Measurements from ENCODE around the gene NANOGP8. TPM values are rescaled to one million over a fixed set of nuclear protein-coding genes. Genes with fewer than 3 reads are reported as not detected.

Gene NANOGP8
- total RNA-seq, 1 donor from 2014 or later: not detected

GRCh38 chr15:35123743-35124142 lies 38.6 kb upstream of the NANOGP8 start:
- no peak for DNase-seq
- intact Hi-C loops (cut with micrococcal nuclease): no loop called here

DNA sequence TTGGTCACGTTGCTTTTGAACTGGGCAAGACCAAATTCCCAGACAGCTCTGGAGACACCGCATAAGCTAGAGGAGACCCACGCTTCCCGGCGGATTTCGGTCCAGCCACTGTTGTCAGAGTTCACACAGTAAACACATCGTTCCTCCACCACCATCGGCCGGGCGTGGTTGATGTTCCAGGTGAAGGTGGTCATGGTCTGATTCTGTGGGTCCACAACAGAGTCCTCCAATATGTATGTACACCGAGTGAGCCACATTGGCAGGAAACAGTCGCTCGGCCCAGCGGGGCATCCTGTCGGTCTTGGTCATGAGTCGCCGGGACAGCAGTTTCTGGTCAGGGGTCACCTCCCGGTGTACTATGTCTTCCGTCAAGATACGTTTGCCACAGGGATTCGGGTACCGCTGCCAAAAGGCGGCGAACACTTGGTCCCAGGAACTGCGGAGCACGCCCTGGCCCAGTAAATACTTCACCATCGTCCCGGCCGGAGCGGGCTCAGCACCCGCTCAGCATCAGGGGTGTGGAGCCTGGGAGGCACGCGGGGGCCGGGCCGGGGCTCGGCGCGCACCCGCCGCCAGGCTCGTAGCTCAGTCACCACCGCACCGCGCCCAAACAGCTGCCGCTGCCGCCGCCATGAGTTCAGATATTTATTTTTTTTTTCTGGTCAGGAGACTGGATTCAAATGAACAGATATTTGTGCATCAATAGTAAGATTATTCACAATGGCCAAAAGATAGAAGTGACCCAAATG lies 36.7 kb upstream of the NANOGP8 start:
- intact Hi-C loops (cut with micrococcal nuclease): no loop called here
- H3K36me3 ChIP-seq: no peaks in the 10 kb centered on the region
- no peak for DNase-seq
- no peaks in the 10 kb centered on the region for H3K4me1 ChIP-seq
- H3K27me3 ChIP-seq (ENCODE audit: low read depth): no peaks in the 10 kb centered on the region
- no peaks in the 10 kb centered on the region for H3K9me3 ChIP-seq (replicated peaks)
- no peak overlapping the region for H3K27ac ChIP-seq (replicated peaks)
- no peak overlapping the region for H3K4me3 ChIP-seq
- TF ChIP-seq, protein P1, sequence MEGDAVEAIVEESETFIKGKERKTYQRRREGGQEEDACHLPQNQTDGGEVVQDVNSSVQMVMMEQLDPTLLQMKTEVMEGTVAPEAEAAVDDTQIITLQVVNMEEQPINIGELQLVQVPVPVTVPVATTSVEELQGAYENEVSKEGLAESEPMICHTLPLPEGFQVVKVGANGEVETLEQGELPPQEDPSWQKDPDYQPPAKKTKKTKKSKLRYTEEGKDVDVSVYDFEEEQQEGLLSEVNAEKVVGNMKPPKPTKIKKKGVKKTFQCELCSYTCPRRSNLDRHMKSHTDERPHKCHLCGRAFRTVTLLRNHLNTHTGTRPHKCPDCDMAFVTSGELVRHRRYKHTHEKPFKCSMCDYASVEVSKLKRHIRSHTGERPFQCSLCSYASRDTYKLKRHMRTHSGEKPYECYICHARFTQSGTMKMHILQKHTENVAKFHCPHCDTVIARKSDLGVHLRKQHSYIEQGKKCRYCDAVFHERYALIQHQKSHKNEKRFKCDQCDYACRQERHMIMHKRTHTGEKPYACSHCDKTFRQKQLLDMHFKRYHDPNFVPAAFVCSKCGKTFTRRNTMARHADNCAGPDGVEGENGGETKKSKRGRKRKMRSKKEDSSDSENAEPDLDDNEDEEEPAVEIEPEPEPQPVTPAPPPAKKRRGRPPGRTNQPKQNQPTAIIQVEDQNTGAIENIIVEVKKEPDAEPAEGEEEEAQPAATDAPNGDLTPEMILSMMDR (IDR thresholded peaks at IDR 0.05; ENCODE audit: borderline replicate concordance): no peak

More at GRCh38 chr15:35123743-35124142, 38.6 kb upstream of the NANOGP8 start:
- Histone ChIP-seq H3K9me3 (replicated peaks) (no peaks in the 10 kb centered on the region), H3K4me1 (no peaks in the 10 kb centered on the region), H3K4me3 (no peak overlapping the region), H3K27ac (replicated peaks) (no peak overlapping the region), H3K36me3 (no peaks in the 10 kb centered on the region), H3K27me3 (ENCODE audit: low read depth) (no peaks in the 10 kb centered on the region)
- TF ChIP-seq, protein P1 (IDR thresholded peaks at IDR 0.05; ENCODE audit: borderline replicate concordance): no peak

- TF ChIP-seq, protein P1 (IDR thresholded peaks at IDR 0.05; ENCODE audit: borderline replicate concordance): no peak
- no peak overlapping the region for H3K27ac ChIP-seq (replicated peaks)
- DNase-seq: no peak
- no peak overlapping the region for H3K4me3 ChIP-seq
- H3K36me3 ChIP-seq: no peaks in the 10 kb centered on the region
- H3K4me1 ChIP-seq: no peaks in the 10 kb centered on the region
- H3K9me3 ChIP-seq (replicated peaks): no peaks in the 10 kb centered on the region
- no peaks in the 10 kb centered on the region for H3K27me3 ChIP-seq (ENCODE audit: low read depth)
- intact Hi-C loops (cut with micrococcal nuclease): no loop called here
Observed at GRCh38 chr15:35120173-35120572, 35.1 kb upstream of the NANOGP8 start.

DNA sequence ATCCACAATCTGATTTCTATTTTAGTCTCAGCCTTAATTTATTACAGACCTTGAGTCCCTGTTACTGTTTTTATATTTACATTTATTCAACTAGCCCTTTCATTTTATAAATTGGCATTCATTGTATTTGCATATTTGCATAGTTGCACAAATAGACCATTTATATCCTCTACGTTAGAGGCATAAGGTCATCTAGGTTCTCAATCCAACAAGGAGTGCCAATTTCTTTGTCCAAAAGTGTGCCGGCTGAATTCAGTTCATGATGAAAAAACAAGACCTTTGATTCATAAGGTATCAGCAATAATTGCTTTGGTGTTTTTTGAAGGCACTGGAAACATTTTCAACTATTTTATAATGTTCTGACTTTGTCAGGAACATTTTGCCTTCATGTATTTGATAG lies 33.9 kb upstream of the NANOGP8 start:
- no peak for DNase-seq
- Histone ChIP-seq H3K27me3 (ENCODE audit: low read depth) (no peaks in the 10 kb centered on the region), H3K4me1 (no peaks in the 10 kb centered on the region), H3K27ac (replicated peaks) (no peak overlapping the region), H3K4me3 (no peak overlapping the region), H3K9me3 (replicated peaks) (no peaks in the 10 kb centered on the region), H3K36me3 (no peaks in the 10 kb centered on the region)
- intact Hi-C loops (cut with micrococcal nuclease): no loop called here
- TF ChIP-seq, protein P1 (IDR thresholded peaks at IDR 0.05; ENCODE audit: borderline replicate concordance): no peak

GRCh38 chr15:35117543-35118265 lies 32.6 kb upstream of the NANOGP8 start:
- TF ChIP-seq, protein P1 (IDR thresholded peaks at IDR 0.05; ENCODE audit: borderline replicate concordance): no peak
- DNase-seq: no peak
- H3K9me3 ChIP-seq (replicated peaks): no peaks in the 10 kb centered on the region
- H3K36me3 ChIP-seq: no peaks in the 10 kb centered on the region
- no peaks in the 10 kb centered on the region for H3K4me1 ChIP-seq
- no peak overlapping the region for H3K4me3 ChIP-seq
- intact Hi-C loops (cut with micrococcal nuclease): no loop called here
- no peak overlapping the region for H3K27ac ChIP-seq (replicated peaks)
- no peaks in the 10 kb centered on the region for H3K27me3 ChIP-seq (ENCODE audit: low read depth)

All from left ventricle myocardium inferior (tissue), 1 donor.